ENCODE measurements around the gene RPRM.
"Not testable (repeated sequence)": the region's sequence is repeated elsewhere in the genome, so short reads cannot be mapped to it uniquely, and the experiment has no call there.

The RPRM gene

DNA sequence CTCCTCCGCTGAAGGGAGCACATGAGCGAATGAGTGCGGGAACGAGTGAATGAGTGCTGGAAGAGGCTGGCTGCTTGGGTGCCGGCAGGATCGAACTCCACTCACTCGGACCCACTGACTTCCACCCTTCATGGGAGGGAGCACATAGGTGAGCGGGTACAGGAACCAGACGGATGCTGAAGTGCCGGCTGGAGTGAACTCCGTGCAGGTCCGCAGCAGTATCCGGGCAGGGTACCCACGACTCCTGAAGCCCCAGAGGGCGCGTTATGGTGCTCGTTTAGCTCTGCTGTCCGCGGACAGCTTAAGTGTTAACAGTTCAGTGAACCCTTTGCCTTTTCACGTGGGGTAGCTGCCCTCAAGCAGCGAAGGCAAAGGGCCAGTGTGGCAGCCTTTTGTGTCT is 23.2 kb downstream of the RPRM start:
- DNase-seq = no peak

DNA sequence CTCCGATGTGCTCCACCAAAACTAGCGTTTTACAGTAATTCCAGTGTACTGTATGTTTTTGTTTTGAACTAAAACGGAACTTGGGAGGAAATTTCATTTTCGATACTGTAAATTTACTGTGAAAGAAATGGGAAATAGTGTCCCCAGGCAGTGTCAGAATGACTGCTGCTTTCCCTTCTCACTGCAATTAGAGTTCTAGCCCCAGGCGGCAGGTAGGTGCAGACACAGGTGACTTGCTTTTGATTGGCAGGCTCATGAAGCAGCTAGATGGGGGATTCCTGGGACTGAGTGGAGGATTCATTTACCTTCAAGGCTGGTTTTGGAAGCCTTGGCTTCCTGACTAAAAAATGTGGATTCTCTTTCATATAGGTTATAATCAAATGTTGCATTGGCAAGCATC is 27.0 kb downstream of the RPRM start:
- no peak for DNase-seq

DNA sequence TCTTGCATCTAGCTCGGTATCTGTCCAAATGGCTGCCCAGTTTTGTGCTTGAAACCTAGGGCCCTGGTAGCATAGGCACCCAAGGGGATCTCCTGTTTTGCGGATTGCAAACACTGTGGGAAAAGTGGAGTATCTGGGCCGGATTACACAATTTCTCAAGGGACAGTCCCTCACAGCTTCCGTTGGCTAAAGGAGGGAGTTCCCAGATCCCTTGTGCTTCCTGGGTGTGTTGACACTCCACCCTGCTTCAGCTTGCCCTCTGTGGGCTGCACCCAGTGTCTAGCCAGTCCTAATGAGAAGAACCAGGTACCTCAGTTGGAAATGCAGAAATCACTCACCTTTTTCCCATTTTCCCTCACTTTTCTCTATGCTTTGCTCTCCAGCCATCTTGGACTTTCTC is 35.5 kb downstream of the RPRM start:
- no peak for DNase-seq

DNA sequence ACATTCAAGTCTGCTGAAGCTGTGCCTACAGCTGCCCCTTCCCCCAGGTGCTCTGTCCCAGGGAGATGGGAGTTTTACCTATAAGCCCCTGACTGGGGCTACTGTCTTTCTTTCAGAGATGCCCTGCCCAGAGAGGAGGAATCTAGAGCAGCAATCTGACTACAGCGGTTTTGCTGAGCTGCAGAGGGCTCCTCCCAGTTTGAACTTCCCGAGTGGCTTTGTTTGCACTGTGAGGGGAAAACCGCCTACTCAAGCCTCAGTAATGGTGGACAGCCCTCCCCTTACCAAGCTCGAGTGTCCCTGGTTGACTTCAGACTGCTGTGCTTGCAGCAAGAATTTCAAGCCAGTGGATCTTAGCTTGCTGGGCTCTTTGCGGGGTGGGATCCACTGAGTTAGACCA is 35.9 kb downstream of the RPRM start:
- DNase-seq = not testable (repeated sequence)

DNA sequence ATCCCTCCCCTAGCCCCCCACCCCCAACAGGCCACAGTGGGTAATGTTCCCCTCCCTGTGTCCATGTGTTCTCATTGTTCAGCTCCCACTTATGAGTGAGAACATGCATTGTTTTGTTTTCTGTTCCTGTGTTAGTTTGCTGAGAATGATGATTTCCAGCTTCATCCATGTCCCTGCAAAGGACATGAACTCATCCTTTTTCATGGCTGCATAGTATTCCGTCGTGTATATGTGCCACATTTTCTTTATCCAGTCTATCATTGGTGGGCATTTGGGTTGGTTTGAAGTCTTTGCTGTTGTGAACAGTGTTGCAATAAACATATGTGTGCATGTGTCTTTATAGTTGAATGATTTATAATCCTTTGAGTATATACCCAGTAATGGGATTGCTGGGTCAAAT is 38.5 kb downstream of the RPRM start:
- not testable (repeated sequence) for DNase-seq

DNA sequence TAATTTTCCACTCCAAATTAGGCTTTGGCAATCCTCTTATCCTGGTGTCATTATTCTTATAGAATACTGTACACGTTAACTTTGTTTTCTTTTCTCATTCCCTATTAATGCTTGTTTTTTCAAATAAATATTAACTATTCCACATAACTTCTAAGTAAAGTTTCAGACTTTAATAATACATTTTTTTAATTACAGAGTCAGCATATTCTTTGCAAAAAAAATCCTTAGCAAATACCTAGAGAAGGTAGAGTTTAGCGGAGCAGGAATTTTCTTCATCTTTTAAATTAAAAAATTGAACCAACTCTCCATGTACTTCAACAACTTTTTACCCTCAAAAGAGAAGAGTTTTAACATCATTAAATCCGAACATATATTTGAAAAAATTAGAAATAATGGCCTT is 45.2 kb downstream of the RPRM start:
- no peak for DNase-seq

DNA sequence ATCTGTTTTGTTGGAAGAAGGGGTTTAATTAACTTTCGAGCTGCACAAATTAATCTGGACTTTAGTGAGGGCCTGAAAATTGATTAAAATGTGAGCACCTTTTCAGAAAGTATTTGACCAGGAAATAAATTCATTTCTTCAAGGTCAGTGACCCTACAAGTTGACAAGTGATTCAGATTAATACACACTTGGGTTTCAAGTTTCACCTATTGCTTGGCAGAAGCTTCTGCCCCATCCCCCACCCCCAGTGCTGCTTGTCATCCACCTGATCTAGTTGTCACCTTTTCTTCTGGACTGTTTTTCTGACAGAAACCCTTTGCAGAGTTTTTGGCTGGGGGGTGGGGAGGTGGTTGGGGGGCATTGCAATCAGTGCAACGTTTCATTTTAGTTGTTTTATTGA is 46.2 kb downstream of the RPRM start:
- no peak for DNase-seq

DNA sequence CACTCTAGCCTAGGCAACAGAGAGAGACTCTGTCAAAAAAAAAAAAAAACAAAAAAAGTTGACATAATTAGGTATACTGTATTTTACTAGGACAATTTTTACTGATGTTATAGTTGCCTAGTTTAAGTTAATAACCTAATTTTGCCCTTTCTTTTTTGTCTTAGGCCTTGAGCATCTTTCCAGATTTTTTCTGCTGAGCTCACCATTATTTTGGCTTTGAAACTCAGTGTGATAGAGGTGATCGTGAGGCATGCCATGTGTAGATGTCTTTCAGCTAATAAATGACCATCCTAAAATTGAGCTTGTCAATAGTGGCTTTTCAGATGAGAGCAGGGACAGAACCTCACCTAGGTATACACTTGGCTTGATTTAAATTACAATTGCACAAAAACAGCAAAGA is 47.4 kb downstream of the RPRM start:
- no peak for DNase-seq
